ENCODE results near the gene ACVR1. TPM values are rescaled to one million over a fixed set of nuclear protein-coding genes. Genes with fewer than 3 reads are reported as not detected.
A peak's percentile ranks its signal among the peaks of the same experiment; 100 is the strongest.

ACVR1 gene
- total RNA-seq, 1 donor from 2014 or later: 66.6 TPM

DNA sequence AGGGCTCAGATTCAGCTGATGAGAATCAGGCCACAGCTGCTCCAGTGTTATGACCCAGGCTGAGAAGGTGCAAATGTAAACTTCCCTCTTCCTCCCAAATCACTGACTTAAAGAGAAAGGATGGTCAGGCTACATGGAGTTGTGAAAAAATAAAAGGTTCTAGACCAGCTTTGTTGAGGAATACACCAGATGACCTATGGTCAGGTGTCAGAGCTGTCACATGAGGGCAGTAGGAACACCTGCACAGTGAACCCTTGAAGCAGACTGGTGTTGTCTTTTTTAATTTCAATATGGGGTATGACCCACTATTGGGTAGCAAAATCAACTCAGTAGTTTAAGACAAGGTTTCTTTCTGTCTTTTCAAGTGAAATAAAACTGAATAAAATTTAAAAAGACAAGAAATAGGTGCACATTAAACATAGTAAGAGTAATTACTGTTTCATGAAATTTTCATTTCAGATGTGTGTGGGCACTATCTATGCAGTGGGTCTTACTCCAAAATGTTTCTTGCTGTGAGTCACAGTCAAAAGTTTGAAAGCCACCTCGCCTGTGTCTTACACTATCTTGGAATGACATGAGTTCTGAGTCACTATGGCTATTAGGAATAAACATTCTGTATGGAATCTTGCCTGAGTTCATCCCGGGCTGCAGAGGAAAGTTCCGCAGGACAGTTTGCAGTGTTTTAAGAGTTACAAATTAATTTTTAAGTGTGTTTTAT lies 83.6 kb downstream of the ACVR1 start:
- TF ChIP-seq, protein P1, sequence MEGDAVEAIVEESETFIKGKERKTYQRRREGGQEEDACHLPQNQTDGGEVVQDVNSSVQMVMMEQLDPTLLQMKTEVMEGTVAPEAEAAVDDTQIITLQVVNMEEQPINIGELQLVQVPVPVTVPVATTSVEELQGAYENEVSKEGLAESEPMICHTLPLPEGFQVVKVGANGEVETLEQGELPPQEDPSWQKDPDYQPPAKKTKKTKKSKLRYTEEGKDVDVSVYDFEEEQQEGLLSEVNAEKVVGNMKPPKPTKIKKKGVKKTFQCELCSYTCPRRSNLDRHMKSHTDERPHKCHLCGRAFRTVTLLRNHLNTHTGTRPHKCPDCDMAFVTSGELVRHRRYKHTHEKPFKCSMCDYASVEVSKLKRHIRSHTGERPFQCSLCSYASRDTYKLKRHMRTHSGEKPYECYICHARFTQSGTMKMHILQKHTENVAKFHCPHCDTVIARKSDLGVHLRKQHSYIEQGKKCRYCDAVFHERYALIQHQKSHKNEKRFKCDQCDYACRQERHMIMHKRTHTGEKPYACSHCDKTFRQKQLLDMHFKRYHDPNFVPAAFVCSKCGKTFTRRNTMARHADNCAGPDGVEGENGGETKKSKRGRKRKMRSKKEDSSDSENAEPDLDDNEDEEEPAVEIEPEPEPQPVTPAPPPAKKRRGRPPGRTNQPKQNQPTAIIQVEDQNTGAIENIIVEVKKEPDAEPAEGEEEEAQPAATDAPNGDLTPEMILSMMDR (IDR thresholded peaks at IDR 0.05): no peak
- no peak overlapping the region for H3K4me3 Mint-ChIP-seq (ENCODE audit: unreplicated experiment)
- H3K27ac Mint-ChIP-seq (ENCODE audit: unreplicated experiment): peak overlapping the region; percentile 8
- peaks cover 25% of the 10 kb centered on the region for H3K4me1 Mint-ChIP-seq (ENCODE audit: unreplicated experiment)
- no peaks in the 10 kb centered on the region for H3K9me3 Mint-ChIP-seq (ENCODE audit: unreplicated experiment)
- no peaks in the 10 kb centered on the region for H3K27me3 Mint-ChIP-seq (ENCODE audit: unreplicated experiment)
- peaks cover 12% of the 10 kb centered on the region for H3K36me3 Mint-ChIP-seq (ENCODE audit: unreplicated experiment)
- DNase-seq (ENCODE audit: extremely low spot score, unreplicated experiment): no peak

GRCh38 chr2:157790780-157791179 lies 85.3 kb downstream of the ACVR1 start:
- Mint-ChIP-seq H3K36me3 (ENCODE audit: unreplicated experiment) (peaks cover 9% of the 10 kb centered on the region), H3K4me1 (ENCODE audit: unreplicated experiment) (peaks cover 33% of the 10 kb centered on the region), H3K27me3 (ENCODE audit: unreplicated experiment) (no peaks in the 10 kb centered on the region), H3K27ac (ENCODE audit: unreplicated experiment) (no peak overlapping the region), H3K9me3 (ENCODE audit: unreplicated experiment) (no peaks in the 10 kb centered on the region), H3K4me3 (ENCODE audit: unreplicated experiment) (no peak overlapping the region)
- TF ChIP-seq, protein P1 (IDR thresholded peaks at IDR 0.05): no peak
- DNase-seq (ENCODE audit: extremely low spot score, unreplicated experiment): no peak

- DNase-seq (ENCODE audit: extremely low spot score, unreplicated experiment): no peak
- no peak overlapping the region for H3K27ac Mint-ChIP-seq (ENCODE audit: unreplicated experiment)
- peaks cover 41% of the 10 kb centered on the region for H3K4me1 Mint-ChIP-seq (ENCODE audit: unreplicated experiment)
- no peaks in the 10 kb centered on the region for H3K9me3 Mint-ChIP-seq (ENCODE audit: unreplicated experiment)
- H3K36me3 Mint-ChIP-seq (ENCODE audit: unreplicated experiment): peaks cover 7% of the 10 kb centered on the region
- H3K27me3 Mint-ChIP-seq (ENCODE audit: unreplicated experiment): no peaks in the 10 kb centered on the region
- TF ChIP-seq, protein P1 (IDR thresholded peaks at IDR 0.05): no peak
- no peak overlapping the region for H3K4me3 Mint-ChIP-seq (ENCODE audit: unreplicated experiment)
Measured at GRCh38 chr2:157789933-157790511, 86.1 kb downstream of the ACVR1 start.

DNA sequence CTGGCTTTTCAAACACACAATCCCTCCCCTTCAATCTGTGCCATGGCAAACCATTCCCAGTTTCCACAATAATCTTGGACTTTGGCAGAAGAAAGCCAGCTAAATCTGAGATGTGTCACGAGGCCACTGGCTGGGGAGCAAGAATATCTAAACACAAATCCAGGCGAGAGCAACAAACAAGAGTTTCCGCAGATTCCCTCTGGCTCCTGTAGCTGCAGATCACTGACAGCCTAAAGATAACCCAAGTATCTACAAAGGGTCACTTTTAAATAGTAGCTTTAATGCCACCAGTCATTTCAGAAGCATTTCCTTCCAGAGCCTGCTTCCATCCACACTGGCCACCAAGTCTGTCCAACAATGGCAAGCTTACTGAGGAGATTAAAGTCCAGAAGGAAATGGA lies 86.9 kb downstream of the ACVR1 start:
- H3K4me1 Mint-ChIP-seq (ENCODE audit: unreplicated experiment): peaks cover 49% of the 10 kb centered on the region
- H3K27me3 Mint-ChIP-seq (ENCODE audit: unreplicated experiment): no peaks in the 10 kb centered on the region
- H3K4me3 Mint-ChIP-seq (ENCODE audit: unreplicated experiment): no peak overlapping the region
- H3K36me3 Mint-ChIP-seq (ENCODE audit: unreplicated experiment): peaks cover 7% of the 10 kb centered on the region
- DNase-seq (ENCODE audit: extremely low spot score, unreplicated experiment): no peak
- H3K27ac Mint-ChIP-seq (ENCODE audit: unreplicated experiment): no peak overlapping the region
- H3K9me3 Mint-ChIP-seq (ENCODE audit: unreplicated experiment): no peaks in the 10 kb centered on the region
- TF ChIP-seq, protein P1 (IDR thresholded peaks at IDR 0.05): no peak

- TF ChIP-seq, protein P1 (IDR thresholded peaks at IDR 0.05): no peak
- no peaks in the 10 kb centered on the region for H3K9me3 Mint-ChIP-seq (ENCODE audit: unreplicated experiment)
- no peaks in the 10 kb centered on the region for H3K27me3 Mint-ChIP-seq (ENCODE audit: unreplicated experiment)
- peaks cover 51% of the 10 kb centered on the region for H3K4me1 Mint-ChIP-seq (ENCODE audit: unreplicated experiment)
- no peak overlapping the region for H3K27ac Mint-ChIP-seq (ENCODE audit: unreplicated experiment)
- no peak overlapping the region for H3K4me3 Mint-ChIP-seq (ENCODE audit: unreplicated experiment)
- DNase-seq (ENCODE audit: extremely low spot score, unreplicated experiment): no peak
- H3K36me3 Mint-ChIP-seq (ENCODE audit: unreplicated experiment): peaks cover 7% of the 10 kb centered on the region
Measured at GRCh38 chr2:157788201-157788600, 87.9 kb downstream of the ACVR1 start.

All from osteocyte (in vitro differentiated cells).